Activated CD4-positive, alpha-beta T cell treated with anti-CD3 and anti-CD28 coated beads for 1 hour (primary cell): ENCODE results near the gene KIF18B.
A peak's percentile ranks its signal among the peaks of the same experiment; 100 is the strongest.
"Not testable (repeated sequence)": the region's sequence is repeated elsewhere in the genome, so short reads cannot be mapped to it uniquely, and the experiment has no call there.

Experiments used
- DNase-seq: peaks from one replicate; pipeline ENCODE4 v3.0.0-alpha.2; 2020

Gene KIF18B

GRCh38 chr17:44969144-44969780, 21.7 kb upstream of the KIF18B start:
- DNase-seq = no peak

- peak; percentile 73 for DNase-seq
These were observed 20.9 kb upstream of the KIF18B start, which contains the start of gene C1QL1 for GRCh38 chr17:44968225-44969143. Gene C1QL1, minus strand, starts transcription at chr17:44968303. Its CDS starts 255 bp downstream, at chr17:44968048.

GRCh38 chr17:44967907-44968224, 20.3 kb upstream of the KIF18B start:
- DNase-seq = no peak

- DNase-seq = no peak
These were observed 19.7 kb upstream of the KIF18B start for GRCh38 chr17:44967026-44967906.

- DNase-seq = no peak
These were observed 18.9 kb upstream of the KIF18B start for GRCh38 chr17:44966348-44967025.

GRCh38 chr17:44965481-44966234, 18.1 kb upstream of the KIF18B start:
- DNase-seq = no peak

GRCh38 chr17:44961921-44962350, 14.4 kb upstream of the KIF18B start:
- no peak for DNase-seq

- no peak for DNase-seq
These were observed 13.1 kb upstream of the KIF18B start for GRCh38 chr17:44960691-44961090.

GRCh38 chr17:44959821-44960531, 12.4 kb upstream of the KIF18B start:
- DNase-seq = no peak

GRCh38 chr17:44956998-44957981, 9.7 kb upstream of the KIF18B start:
- no peak for DNase-seq

GRCh38 chr17:44955674-44956425, 8.3 kb upstream of the KIF18B start:
- no peak for DNase-seq

GRCh38 chr17:44952946-44953475, 5.4 kb upstream of the KIF18B start:
- no peak for DNase-seq

GRCh38 chr17:44948315-44948795, 782 bp upstream of the KIF18B start:
- DNase-seq = no peak

- DNase-seq = not testable (repeated sequence)
These were observed 1.9 kb downstream of the KIF18B start for GRCh38 chr17:44945652-44946051.

GRCh38 chr17:44942456-44942855, 5.1 kb downstream of the KIF18B start:
- DNase-seq = no peak

GRCh38 chr17:44941712-44942331, 5.8 kb downstream of the KIF18B start:
- no peak for DNase-seq

GRCh38 chr17:44940768-44941167, 6.8 kb downstream of the KIF18B start:
- DNase-seq = no peak

- no peak for DNase-seq
These were observed 7.3 kb downstream of the KIF18B start for GRCh38 chr17:44940317-44940716.
